AG20443 (cell line): ENCODE measurements around the gene CFAP65.

ENCODE experiments used
- DNase-seq: peaks from one replicate; pipeline ENCODE4 v3.0.0; 2012; ENCODE audit warnings: low spot score, mixed read lengths

Gene CFAP65

DNA sequence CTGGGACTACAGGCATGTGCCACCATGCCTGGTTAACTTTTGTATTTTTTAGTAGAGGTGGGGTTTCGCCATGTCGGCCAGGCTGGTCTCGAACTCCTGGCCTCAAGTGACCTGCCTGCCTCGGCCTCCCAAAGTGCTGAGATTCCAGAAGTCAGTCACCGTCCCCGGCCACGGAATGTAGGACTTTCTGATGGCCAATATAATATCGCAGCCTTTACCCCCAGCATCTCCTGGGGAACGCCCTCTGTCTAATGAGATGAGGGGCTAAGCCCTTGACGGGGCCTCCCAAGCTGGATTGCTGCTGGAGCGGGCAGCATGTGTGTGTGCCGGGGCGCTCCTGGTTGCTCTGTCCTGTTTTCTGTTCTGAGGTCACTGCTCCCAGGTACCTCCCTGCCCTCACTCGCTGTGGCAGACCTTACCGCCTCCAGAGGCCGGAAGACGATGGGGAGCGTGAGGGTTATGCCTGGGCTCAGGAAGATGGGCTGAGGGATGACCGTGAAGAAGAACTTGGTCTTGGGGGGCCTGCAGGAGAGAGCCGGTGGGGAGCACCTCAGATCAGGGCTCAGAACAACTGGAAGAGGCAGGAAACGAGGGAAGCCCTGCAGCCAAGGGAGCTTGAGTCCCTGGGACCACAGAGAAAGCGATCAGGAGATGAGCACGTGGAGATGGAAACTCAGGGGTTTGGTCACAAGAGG lies 9.1 kb downstream of the CFAP65 start:
- no peak for DNase-seq

DNA sequence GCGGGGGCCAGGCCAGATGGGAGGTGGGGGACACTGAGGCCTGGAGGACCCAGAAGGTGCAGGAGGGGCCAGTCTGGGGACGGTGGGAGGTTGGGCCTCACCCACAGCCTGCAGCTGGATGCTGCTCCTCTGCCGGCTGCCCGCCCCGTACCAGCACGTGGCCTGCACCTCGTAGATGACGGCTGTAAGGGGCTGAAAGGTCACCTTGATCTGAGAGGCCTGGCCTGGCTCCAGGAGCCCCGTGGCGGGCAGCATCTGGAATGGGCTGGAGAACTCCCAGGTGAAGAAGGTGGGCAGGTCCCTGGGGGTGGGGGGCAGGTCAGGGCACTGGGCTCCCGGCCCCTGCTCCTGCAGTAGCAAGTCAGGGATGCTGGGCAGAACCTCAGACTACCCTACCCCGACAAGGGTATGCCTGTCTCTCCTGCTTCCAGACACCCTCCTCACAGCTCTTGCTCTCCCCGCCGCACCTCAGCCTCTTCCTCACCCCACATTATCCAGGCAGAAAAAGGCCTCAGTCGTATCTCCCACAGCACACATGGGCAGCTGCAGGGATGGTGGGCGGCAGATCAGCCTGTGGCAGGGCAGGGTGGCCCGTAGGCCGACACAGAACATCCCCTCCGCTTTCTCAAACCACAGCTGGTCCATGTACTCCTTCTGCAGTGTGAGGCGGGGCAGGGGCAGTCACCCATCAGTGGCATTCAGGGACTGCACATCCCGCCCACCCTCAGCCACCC lies 10.1 kb downstream of the CFAP65 start:
- DNase-seq, result no peak

DNA sequence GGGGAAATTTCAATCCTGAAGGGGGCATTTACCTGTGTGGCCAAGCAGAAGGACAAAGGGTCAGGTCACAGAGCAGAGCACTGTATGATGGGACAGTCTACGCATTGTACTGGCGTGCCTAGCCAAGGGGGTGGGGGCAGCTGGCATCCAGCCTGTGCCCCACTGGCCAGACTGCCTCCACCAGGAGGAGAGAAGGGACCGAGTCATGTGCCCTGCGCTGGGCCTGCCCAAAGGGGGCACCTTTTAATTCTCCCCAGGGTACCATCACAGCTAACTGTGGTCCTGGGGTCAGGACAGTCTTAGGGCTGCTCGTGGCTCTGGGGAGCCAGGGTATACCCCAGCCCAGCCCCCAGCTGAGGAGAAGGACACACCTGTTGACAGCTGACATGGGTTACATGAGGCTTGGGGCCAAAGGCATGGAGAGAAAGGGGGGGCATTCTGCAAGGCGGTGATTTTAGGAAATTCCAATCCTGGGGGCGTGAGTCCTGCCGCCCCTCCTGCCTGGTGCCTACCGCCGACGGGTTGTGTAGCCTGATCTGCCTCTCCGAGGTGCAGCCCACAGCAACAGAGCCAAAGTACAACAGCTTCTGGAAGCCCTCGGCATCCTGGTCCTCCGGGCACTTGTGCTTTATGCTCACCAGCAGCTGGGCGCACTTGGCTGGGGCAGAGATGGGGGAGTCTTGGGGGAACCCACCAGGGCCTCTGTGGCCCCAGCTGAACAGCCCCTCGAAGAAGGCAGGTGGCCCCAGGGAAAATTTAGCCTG lies 11.0 kb downstream of the CFAP65 start:
- DNase-seq, result no peak

DNA sequence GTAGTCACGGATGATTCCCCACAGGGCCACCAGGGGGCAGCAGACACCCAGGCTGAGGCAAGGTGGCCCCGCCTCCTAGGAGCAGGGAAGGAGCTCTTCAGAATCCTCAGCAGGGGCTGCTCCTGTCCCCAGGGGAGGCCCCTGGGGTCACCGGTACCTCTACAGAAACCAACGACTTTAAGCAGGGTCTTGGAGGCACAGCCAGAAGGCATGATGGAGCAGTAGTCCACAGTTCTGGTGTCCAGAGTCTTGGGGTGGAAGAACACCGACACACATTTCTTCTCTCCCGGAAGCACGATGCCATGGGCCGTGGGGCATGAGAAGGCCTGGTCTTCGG lies 11.5 kb downstream of the CFAP65 start:
- peak; percentile 92 for DNase-seq

DNA sequence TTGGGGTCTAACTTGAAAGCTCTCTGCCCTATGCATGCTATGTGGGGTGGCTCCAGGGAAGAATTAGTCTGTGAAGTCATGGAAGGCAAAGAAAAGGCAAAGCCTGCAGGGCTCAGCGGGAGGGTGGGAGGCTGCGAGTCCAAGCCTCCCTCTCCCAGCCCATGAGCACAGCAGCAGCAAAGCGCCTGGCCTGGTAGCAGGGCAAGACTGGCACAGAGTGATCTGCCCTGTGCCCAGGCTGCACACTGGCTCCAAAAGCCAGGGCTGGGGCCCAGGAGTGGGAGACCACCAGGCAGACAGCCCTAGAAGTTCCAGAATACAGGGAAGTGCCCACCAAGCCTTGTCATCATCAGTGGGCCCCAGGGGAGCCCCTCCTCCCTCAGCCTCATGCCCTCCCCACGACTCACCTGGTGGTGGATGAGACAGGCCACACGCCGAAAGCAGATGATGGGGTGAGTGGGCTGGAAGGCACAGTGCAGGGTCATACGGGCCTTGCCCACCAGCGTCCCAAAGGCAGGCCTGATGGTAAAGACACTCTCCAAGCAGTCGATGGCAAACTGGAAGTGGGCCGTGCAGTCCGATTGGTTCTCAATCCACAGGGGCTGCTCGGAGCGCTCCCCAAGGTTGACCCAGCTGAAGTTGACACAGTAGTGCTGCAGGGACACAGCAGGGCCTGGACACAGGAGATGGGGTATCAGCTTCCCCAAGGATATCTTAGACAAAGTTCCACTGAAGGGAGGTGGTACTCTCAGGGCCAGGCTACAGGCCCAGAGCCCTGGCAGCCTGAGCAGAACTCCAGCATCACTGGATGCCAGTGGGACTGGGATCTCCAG lies 12.1 kb downstream of the CFAP65 start:
- DNase-seq, result no peak

DNA sequence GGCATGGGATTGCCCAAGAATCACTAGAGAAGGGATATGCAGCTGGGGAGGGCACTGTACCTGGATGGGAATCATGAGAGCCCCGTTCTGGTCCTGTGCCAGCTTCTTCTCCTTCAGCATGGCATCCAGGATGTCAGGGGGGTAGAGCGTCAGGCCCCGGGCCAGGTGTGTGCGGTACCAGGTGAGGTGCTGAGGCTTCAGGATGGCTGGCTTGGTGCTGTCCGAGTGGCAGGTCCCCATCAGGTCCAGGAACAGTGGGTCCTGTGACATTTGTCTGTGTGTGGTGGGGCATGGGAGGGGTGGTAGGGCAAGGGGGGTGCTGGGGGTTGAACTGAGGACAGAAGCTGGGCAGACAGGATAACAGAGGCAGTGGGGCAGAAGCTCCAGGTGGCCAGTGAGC lies 13.2 kb downstream of the CFAP65 start:
- no peak for DNase-seq

DNA sequence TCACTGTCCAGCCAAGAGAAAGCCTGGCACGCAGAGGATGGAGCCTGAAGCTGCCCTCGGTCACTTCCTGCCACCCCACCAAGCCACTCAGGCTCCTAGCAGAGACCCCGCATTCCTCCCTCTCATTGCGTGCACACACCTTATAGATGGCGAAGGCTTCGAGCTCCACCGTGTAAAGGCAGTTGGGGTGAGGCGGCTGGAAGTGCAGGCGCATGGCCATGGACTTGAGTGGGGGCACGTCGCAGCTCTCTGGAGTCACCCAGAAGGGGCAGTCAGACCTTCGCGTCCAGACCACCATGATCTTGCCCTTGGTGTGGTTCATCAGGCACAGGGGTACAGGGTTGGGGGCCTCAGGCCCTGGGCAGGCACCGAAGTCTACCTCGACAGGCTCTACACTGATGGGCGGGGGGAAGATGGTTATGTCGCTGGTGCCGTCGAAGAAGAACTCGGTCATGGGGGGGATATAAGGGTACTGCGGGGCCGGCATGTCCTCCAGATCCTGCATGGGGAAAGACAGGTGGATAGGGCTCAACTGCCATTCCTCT lies 13.7 kb downstream of the CFAP65 start:
- DNase-seq, result no peak

DNA sequence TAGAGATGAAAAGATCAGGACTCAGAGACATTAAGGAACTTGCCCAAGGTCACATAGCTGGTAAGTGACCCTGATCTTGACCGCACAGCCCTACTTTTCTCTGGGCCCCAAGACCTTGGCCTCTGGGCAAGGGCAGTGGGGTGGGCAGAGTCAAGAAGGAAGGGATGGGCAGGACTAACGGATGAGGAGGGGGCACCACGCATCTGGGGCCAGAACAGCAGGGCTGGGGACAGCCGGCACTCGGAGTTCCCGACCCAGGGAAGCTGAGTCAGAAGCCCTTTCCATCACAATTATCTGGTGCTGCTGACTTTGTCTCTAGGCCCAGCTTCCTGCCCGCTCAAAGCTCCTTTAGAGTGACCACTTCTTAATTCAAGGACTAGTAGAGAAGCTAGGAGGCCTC lies 14.4 kb downstream of the CFAP65 start:
- DNase-seq, result no peak

DNA sequence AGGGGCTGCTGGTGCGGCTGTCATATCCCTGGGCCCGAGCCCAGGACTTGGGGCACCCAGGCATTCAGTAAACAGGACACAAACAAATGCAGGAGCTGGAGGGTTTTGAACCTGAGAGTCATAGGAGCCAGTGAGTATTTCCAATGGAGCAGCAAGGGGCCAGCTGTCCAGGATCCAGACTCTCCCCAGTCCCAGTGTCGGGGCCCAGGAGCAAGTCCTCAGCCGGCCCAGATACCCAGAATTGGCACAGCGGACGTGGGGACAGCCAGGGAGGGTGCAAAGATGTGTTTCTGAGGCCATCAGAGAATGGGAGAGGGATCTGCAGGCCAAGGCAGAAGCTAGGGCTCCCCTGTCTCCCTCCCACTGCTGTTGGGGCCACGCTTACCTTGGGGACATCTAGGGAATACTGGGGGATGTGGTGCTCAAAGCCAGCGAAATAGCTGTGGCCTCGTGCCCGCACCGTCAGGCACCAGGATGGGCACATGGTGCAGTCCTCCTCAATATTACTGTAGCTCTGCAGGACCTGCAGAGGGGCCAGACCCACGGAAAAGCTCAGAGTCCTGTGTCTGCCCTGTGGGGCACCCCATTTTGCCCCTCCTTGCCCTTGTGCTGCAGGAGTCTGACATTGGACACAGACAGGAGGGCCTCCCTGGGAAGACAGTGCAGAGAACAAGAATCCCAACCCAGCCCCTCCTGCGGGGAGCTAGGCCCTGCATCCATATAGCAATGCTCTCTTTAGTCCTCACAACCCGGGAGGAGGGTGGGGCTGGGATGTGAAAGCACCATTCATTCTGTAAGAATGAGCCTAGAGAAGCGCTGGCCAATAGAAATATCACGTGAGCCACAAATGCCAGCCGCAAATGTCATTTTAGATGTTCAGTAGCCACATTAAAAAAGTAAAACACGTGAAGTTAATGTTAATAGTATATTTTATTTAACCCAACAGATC lies 15.4 kb downstream of the CFAP65 start:
- peak; percentile 53 for DNase-seq

DNA sequence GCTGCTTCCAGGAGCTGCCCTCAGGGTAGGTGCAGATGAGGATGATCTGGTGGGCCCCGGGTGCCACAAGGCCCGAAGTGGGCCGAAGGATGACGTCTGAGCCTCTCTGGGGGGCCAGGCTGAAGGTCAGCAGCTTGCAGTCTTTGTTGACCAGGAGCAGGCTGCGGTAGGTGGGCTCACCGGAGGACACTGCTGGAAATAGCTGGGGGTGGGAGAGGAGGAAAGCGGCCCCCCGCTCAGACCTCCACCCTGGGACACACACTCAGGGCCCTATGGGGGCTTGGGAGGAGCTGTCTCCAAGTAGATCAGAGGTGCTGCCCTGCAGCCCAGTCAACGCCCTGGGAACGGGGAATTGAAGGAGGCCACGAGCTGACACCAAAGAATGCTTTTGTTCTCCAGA lies 17.3 kb downstream of the CFAP65 start:
- no peak for DNase-seq

DNA sequence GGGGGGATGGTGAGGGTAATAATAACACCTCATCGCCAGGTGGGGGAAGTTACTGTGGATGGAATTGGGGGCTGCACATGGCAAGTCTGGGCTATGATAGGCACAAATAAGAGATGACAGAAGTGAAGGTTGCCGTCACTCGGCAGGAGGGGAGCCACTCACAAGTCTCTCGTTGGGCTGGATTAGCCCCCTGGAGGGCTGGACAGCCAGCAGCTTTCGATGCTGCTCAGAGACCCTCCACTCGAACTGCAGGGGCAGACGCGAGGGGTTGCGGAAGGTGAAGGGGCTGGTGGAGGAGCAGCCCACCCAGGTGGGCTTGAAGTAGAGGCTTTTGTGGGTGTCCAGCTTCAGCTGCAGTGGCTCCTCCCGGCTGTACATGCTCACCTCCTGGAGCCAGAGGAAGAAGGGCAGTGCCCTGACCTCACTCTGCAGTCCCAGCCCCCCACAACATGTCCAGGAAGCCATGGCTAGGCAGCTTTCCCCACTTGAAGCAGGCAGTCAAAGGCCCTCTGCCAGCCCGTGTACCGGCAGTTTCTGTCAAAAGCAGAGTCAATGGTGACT lies 18.2 kb downstream of the CFAP65 start:
- no peak for DNase-seq

DNA sequence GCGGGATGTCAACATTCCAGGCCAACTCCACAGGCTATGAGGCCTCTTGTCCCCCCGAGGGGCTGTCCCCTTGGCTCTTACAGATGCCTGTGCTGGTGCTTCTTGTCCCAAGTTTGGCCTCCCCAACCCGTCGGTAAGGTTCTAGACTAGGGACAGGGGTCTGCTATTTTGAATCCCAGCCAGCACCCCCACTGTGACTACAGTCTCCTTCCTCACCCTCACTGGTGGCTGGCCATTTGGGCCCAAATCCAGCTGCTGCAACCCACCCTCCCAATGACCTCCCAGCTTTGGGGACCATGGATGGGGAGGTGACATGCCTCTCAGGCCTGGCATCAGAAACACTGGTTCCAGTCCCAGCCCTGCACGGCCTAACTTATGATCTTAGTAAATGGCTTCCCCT lies 18.7 kb downstream of the CFAP65 start:
- no peak for DNase-seq

DNA sequence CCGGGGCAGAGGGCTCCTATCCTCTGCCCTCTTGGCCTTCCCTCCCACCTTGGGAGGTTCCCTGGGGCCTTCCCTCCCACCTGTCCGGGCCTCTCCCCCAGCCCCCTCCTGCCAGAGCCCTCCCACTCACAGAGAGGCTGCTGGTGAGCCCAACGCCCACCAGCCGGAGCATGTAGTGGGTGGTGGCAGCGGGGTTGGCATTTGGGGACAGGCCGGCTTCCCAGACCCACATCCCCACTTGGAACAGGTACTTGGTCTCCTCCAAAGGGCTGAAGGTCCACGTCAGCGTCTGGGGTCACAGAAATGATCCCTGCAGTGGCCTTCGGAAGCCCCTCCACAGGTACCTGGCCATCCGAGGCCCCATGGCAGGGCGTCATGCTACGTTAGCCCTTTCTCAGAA lies 19.3 kb downstream of the CFAP65 start:
- DNase-seq, result no peak

DNA sequence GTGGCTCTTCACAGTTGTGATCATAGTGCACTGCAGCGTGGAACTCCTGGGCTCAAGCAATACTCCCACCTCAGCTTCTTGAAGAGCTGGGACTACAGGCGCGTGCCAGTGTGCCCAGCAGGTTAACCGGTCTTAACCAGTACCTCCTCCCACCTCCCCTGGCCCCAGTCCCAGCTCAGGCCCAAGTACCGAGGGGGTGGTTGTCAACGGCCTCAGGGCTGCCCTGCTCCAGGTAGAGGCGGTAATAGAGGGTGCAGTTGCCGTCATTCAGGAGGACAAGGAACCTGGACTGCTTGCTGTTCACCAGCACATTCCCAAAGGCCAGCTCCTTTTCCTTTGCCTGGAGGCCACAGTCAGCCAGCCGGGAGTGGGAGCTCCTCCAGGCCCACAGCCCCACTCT lies 19.7 kb downstream of the CFAP65 start:
- DNase-seq, result no peak

DNA sequence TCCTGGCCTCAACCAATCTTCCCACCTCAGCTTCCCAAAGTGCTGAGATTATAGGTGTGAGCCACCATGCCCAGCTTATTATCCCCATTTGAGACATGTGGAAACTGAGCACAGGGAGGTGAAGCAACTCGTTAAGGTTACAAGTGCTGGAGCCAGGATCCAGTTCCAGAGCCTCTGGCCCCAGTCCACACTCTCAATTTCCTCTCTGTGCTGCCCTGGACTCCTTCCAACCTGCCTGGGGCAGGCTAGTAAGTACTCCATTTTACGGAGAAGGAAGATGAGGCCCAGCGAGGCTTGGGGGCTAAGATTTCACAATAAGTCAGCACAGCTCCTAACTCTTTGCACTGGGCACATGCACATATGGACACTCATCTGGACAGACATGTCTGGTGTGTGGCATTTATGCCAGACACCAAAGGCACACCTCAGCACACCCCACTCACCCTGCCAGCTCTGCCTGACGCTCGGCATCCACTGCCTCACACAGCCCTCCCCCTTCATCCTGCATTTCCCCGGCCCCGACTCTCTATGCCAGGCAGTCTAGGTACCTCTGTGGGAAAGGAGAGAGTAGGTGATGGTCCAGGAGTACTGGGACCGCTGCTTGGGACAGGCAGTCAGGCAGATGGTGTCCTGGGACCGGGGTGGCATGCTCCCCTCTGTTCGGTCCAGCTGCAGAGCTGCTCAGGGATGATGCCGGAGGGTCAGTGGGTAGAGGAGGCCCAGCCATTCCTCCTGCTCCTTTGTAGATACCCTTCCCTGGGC lies 20.5 kb downstream of the CFAP65 start:
- no peak for DNase-seq

DNA sequence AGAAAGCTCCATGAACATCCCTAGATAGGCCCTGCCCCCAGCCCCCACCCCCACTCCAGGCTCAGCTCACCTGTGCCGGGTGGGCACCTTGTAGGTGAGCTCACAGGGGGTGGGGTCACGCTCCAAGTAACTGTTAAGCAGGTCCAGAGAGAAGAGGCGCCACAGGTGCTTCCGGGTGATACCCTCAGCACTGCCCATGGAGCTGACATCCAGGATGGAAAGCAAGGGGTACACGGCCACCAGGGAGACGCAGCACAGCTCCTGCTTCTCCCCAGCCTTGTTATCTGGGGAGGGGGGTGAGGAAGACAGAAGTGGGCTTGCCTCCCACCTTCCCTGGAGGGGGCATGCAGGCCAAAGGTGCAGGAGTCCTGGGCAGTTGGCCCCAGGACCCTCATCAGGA lies 21.9 kb downstream of the CFAP65 start:
- no peak for DNase-seq

DNA sequence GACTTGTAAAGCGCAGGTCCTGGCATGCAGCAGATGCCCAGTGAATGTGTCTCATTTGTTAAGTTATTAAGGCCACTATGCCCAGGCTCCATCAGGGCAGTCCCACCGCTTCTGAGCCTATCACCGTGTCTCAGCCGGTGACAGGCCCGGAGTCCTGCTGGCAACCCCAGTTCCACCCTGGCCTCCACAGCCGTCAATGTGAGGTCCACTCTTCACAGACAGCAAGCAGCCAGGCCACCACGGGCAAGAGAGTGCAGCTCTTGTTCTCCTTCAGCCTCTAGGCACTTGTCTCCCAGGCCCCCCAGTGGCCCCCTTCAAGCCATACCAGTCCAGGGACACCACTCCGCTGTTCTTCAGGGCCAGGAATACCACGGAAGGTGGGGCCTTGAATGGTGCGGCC lies 22.6 kb downstream of the CFAP65 start:
- no peak for DNase-seq

DNA sequence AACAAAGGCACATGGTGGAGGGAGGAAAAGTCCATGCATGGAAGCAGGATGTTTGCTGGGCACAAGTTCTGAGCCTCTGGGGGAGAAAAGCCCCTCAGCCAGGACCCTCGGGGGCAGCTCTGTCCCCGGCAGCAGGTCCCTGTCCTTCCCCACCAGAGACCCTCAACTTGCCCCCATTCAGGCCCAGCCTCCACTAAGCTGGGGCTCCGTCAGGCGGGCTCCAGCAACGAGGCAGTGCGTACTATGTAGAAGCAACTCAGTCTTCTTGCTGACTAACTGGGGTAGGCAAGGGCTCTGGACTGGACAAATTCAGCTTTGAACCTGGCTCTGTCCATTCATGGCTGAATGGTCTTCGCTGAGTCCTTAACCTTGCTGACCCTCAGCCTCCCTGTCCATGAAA lies 23.0 kb downstream of the CFAP65 start:
- DNase-seq, result no peak

DNA sequence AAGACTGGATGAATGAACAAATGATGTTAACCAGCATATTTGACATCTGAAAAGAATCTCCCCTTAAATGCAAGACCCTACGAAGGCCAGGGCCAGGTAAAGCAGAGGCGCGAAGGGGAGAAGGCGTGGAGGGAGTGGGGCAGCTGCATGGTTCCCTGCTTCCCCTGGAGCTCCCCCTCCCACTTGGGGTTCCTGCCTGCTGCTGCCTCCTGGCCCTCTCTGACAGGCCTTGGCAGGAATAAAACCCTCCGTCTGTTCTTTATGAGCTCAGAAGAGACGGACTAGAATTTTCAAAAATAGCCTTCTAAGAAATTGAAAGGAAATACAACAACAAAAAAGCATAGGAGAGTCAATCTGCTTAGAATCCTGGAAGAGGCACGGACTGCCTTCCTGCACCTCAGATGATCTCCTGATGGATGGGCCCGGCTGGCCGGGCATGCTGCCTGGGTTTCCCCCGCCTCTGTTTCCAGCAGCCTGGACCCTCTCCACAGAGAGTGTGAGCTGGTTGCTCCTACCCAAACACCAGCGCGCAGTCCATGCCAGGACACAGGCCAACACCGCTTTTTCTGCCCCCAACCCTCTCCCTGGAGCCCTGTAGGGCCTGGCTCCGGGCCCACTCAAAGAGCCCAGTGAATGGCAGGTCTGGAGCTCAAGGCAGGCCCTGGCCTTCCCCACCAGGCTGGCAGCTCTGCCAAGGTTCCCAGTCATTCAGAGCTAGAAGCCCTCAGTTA lies 23.9 kb downstream of the CFAP65 start:
- no peak for DNase-seq
